Activated T-helper 1 cell treated with Interleukin-2 at 50 U/mL for 16 hours (primary cell): ENCODE results near the gene MYL5.
"Not testable (repeated sequence)": the region's sequence is repeated elsewhere in the genome, so short reads cannot be mapped to it uniquely, and the experiment has no call there.

Source experiments
- DNase-seq: peaks from one replicate; pipeline ENCODE4 v3.0.0-alpha.2; 2020; ENCODE audit warnings: low read depth

Gene MYL5

GRCh38 chr4:687048-687970 is 13.0 kb downstream of the MYL5 start:
- DNase-seq: no peak

DNA sequence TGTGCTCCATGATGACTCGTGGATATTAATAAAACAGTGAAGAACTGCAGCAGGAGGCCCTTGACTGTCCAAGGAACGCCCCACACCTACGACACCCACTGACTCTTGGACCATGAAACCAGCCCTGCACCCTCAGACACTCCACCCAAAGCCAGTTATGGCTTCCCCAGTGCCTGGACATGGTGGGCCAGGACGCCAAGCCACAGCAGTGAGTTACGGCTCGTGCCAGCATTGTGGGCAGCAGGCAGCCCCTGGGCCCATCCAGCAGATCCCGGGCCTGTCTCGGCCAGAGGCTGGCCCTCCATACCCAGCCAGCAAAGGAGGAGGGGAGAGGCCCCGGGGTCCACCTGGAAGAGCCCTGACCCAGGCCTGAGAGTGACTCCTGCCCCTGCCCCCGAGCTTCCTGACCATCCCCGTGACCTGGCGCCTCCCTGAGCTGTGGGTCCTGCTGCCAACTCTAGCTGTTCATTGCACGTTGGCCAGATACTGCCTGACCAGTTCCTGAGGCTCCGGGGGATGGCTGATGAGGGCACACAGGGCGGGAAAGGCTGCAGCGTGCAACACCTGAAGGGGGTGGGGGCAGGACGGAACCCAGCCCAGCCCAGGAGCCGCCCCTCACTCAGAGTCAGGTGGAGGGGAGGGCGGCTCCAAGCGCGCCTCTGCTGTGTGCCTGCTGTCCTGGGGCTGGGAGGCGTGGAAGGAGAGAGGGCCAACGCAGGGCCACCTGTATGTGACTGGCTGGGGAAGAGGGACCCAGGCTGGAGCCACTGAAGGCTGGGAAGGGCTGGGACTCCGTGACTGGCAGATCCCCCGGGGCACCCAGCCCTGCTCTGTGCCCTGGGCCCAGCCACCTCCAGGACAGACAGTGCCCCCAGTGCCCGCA is 13.9 kb downstream of the MYL5 start:
- DNase-seq: no peak

DNA sequence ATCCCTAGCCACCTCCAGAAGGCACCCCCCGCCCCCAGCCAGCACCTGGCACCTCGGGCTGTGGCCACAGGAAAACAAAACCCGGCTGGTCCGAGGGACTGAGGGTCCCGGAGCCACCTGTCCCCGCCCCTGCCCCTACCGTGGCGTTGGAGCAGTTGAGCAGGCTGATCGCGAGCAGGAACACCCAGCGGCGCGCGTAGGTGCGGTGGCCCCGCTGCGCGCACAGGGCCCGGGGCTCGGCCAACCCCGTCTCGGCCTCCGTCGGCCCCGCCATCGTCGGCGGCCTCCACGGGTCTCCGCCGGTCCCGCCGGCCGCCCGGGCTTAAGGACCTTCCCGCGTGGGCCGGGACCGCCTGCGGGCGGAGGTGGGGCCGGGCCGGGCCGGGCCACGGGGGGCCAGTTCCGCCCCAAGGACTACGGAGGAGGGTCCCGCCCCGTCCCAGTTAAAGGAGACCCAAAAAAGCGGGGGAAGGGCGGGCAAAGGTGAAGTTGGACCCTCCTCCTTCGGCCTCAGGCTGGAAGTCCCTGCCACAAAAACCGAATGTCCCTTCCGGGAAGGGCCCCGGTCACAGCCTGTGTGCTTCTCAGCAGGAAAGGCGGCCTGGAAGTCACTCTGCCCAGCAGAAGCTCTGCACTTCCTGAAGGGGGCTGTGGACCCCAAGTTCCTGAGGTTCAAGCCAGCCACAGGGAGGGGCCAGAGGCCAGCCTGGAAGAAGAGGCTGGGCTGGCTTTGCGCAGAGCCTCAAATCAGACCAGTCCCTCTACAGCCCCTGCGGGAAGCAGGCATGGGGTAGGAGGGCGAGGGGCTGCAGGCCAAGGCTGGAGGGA is 14.7 kb downstream of the MYL5 start, which contains the start of gene SLC49A3:
TSS of gene SLC49A3 (minus strand) at position 298 of the 828 bp plus-strand sequence. CDS start at position 274, 24 bp downstream.
- no peak for DNase-seq

DNA sequence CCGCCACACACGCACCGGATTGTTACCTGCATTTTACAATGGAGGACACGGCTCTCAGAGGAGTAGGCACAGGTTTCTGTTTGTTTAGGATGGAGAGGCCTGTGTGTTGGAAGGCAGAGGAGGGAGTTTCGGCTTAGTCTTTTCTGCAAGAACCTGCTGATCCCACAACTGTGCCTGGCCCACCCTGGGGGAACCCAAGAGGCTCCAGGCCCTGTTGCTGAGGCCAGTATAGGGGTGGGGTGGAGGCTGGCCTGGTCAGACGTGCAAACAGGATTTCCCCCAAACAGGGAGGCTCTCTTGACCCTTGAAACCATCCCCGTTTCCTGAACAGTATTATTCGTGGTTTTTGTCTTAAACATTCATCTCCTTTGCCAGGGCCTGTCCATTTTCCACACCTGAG is 15.4 kb downstream of the MYL5 start:
- DNase-seq: no peak

GRCh38 chr4:692771-693554 is 18.6 kb downstream of the MYL5 start:
- no peak for DNase-seq

DNA sequence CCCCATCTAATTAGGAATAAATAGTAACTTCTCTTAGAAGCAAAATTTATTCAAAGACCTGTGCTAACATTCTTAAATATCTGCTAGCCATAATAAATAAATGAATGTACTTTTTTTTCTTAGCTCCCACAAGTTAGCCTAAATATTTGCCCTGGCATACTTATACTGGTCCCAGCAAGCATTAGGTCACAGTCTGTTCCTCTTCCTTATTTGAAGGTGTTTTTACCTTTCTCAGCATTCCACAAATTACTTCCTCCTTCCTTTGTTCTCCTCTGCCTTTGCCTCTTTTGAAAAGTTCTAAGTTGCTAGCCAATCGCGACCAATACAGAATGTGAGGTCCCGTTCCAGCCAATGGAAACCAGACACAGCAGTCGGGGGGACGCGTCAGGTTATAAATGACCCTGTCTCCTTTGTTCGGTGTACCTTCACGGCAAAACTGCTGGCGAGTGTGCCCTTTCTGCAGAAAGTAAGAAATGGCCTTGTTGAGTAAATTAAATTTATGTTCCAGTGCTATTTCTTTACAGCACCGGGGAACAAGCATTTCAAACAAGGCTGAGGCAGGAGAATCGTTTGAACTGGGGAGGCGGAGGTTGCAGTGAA is 20.1 kb downstream of the MYL5 start:
- DNase-seq: not testable (repeated sequence)

- no peak for DNase-seq
These were observed 25.7 kb downstream of the MYL5 start for GRCh38 chr4:699816-700580.

GRCh38 chr4:700587-701264 is 26.4 kb downstream of the MYL5 start:
- DNase-seq: no peak

GRCh38 chr4:702618-703048 is 28.3 kb downstream of the MYL5 start:
- no peak for DNase-seq

DNA sequence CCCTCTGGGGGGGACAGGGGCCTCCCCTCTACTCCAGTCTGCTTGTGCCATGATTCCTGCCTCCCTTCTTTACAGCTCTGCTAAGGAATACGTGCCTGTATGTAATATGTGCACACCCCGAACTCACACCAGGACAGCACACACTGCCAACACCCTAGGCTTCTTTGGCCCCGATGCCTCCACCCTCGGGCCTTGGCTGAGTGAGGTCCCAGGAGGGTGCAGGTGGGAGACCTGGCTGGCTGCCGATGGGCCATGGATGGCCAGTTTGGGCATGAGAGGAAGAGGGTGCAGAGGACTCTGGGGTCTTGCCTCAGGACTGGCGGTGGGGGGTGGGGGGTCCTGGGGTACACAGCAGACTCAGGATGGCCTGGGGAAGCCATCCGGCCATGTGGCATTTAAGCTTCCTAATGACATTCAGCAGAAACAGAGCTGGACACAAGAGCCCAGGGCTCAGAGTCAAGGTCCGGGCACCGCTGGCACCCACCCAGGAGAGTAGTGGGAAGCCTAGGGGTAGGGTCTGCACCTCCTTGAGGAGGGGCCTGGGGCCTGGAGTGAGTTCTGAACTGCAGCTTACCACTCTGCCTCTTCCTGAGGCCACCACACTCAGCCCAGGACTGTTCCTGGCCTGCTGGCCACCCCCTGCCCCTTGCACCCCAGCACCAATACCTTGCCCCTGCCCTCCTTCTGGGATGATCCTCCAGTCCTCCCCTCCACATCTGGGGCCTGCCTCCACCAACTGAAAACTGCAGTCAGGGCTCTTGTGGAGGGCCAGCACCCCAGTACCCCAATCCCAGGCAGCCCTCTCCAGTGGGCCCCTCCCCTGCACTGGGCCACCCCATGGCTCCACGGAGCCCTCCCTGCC is 29.2 kb downstream of the MYL5 start:
- DNase-seq: no peak

GRCh38 chr4:704198-704891 is 30.0 kb downstream of the MYL5 start:
- DNase-seq: no peak

- DNase-seq: no peak
These were observed 30.6 kb downstream of the MYL5 start for GRCh38 chr4:704971-705277.

DNA sequence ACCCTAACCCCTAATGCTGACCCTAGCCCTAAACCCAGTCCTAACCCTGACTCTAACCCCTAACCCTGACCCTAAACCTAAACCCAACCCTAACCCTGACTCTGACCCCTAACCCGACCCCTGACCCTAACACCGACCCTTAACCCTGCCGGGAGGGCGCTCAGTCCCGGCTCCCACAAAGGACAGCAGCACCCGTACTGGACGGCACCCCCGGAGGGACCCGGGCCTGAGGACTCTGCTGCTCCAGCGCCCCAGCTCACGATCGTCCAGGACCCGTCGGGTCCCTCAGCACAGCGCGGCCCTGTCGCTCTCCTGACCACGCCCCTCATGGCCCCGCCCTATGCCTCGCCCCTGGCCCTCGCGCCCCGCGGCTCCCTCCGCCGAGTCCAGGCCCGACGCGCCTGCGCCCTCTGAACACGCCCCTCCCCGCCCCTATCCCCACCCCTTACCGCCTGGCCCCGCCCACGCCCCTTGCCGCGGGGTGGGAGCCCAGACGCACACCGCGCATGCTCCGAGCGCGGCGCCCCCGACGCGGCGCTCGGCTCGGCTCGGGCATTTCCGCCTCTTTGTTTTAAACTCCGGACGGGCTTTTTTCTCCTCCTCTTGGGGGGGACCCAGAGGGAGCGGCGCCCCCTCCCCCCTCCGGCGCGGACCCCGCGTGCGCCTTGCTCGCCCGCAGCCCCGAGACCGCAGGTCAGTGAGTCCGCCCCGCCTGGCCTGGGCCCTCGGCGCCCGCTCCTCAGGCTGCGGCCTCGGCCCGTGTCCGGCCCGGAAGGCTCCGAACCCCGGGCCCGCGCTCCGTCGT is 31.1 kb downstream of the MYL5 start, which contains the start of gene PCGF3:
TSS of gene PCGF3 (plus strand) at position 555 of the 805 bp plus-strand sequence. CDS start 27,849 bp downstream, outside the sequence.
- DNase-seq: peak; percentile 94

GRCh38 chr4:706083-706633 is 31.8 kb downstream of the MYL5 start:
- not testable (repeated sequence) for DNase-seq

- no peak for DNase-seq
These were observed 32.7 kb downstream of the MYL5 start for GRCh38 chr4:706834-707598.
